NCI-H187 (cell line): ENCODE results near the gene ABCC5.
"Not testable (repeated sequence)": the region's sequence is repeated elsewhere in the genome, so short reads cannot be mapped to it uniquely, and the experiment has no call there.

Experiments
- DNase-seq, 2 experiments: peaks; one replicate each; lab custom pipeline; 2025; lab: John Stamatoyannopoulos, UW

ABCC5 gene

DNA sequence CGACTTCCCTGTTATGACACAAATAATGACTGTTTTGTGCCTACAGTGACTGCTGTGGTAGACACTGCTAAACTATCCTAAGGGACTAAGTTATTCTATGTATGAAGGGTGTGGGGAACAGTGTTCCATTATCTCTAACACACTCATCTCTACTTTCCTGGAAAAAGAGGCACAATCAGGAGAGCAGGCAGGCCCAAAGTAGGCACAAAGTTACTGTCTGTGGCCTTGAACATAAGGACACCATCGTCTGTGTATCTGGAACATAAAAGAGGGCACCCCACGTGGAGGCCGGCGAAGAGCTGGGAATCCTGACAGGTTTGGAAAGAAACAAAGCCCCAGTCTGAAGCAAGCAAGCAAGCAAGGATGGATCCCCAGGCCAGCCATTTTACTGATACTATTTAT lies 1.5 kb downstream of the ABCC5 start:
- no peak for DNase-seq

DNA sequence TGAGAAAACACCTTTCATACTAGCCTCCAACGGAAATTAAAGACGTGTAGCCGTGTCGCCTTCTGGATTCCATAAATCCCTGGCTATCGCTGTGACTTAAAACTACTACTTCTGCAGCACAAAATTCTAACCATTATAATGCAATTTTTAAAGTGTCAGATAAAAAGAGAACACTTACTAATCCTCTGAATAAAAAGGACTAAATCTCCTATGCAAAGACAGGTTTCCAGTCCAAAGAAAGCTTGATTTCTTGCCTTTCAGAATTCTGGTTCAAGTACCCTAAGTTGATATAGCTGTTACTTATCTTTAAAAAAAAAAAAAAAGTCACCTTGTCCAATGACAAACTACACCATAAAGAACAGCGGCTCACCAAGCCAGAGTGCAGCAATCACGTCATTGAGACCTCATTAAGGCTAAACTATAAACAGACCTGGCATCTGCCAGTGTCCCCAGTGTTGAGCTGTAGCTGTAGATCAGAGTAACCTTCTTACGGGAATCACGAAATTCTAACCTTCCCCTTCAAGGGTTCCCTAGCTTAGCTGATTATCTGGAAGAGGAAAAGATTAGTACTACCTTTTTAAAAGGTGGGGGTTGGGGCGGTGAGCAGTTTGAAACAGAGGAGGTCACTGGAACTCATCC lies 2.2 kb downstream of the ABCC5 start:
- DNase-seq: no peak

DNA sequence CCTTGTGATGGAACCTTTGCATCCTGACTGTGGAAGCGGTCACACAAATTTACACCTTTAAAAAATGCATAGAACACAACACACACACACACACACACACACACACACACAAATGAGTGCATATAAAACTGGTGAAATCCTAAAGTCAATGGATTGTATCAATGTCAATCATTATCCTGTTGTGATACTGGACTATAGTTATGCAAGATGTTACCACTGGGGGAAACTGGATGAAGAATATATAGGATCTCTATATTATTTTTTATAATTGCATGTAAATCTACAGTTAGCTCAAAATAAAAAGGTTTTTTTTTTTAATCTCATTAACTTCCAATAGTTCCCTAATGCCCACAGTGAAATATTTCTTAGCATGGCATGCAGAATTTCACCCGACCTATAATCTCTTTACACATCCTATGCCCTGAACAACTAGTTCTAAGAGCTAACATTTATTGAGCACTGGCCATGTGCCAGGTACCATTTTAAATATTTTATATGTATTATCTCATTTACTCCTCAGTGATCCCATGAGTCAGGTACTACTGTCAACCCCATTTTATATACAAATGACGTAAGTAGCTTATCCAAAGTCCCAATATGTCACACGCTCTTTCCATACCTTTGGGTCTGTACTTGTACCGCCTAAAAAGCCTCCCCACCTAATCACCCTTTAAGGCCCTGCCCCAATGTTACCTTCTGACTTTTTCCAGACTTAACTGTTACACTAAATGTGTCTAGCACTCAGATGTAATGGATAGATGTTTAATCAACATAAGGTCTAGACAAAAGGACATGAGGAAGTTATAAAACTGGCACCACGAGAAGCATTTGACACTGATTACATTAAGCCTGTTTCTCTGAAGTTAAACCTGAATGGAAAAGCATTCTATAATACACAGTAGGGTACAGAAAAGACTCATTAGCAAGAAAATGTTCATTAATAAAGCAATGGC lies 5.5 kb downstream of the ABCC5 start:
- no peak for DNase-seq

- no peak for DNase-seq
These were observed 6.3 kb downstream of the ABCC5 start for GRCh38 chr3:184011230-184011876.

- no peak for DNase-seq
These were observed 9.5 kb downstream of the ABCC5 start for GRCh38 chr3:184008161-184008560.

GRCh38 chr3:184007143-184007813 lies 10.4 kb downstream of the ABCC5 start:
- not testable (repeated sequence) for DNase-seq

DNA sequence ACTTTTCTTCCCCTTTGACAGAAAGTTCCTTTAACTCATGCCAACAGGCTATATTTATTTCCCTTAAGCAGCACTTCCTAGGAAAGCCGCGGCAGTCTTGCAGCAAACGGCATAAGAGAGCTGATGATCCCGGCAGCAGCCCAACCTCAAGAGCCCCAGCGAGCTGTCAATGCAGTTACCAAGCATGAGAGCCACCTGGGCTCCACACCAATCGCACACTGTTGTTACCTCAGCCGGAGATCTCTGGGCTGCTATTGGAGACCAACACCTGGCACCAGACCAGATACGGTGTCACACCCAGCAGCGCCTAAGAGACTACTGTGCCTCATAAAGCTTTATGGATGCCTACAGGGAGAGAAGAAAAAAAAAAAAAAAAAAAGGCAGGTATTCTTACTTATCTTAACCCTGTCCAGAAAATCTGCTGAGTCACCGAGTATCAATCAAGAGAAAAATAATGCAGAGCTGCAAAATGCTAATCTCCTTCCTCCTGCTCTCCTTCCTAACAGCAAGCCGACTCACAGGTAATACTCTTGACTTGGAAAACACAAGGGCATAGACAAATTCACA lies 11.7 kb downstream of the ABCC5 start:
- peak; percentile 79 to 89 for DNase-seq

GRCh38 chr3:184004476-184004875 lies 13.2 kb downstream of the ABCC5 start:
- DNase-seq: no peak

- DNase-seq: no peak
These were observed 14.3 kb downstream of the ABCC5 start for GRCh38 chr3:184003187-184003967.

- DNase-seq: no peak
These were observed 15.2 kb downstream of the ABCC5 start for GRCh38 chr3:184002469-184002868.

GRCh38 chr3:184001761-184002160 lies 15.9 kb downstream of the ABCC5 start:
- no peak for DNase-seq

DNA sequence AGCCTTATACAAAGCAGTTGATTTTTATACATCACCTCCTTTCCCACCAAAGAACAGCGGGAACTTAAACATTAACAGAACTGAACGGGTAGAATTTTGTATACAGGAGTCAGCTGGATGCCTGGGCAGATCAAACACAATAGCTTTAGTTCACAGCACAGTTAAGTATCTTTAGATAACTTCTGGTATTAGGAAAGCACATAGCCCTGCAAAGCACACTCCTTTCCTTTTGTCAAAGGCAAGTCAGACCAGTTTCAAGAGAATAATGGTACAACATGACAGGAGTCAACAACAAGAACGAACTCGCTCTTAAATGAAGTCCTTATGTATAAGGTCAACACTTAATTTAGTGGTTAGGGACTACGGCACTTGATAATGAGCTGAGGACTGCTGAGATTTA lies 26.3 kb downstream of the ABCC5 start:
- no peak for DNase-seq

- no peak for DNase-seq
These were observed 29.4 kb downstream of the ABCC5 start for GRCh38 chr3:183988216-183988790.

GRCh38 chr3:183987000-183987600 lies 30.6 kb downstream of the ABCC5 start:
- no peak for DNase-seq

DNA sequence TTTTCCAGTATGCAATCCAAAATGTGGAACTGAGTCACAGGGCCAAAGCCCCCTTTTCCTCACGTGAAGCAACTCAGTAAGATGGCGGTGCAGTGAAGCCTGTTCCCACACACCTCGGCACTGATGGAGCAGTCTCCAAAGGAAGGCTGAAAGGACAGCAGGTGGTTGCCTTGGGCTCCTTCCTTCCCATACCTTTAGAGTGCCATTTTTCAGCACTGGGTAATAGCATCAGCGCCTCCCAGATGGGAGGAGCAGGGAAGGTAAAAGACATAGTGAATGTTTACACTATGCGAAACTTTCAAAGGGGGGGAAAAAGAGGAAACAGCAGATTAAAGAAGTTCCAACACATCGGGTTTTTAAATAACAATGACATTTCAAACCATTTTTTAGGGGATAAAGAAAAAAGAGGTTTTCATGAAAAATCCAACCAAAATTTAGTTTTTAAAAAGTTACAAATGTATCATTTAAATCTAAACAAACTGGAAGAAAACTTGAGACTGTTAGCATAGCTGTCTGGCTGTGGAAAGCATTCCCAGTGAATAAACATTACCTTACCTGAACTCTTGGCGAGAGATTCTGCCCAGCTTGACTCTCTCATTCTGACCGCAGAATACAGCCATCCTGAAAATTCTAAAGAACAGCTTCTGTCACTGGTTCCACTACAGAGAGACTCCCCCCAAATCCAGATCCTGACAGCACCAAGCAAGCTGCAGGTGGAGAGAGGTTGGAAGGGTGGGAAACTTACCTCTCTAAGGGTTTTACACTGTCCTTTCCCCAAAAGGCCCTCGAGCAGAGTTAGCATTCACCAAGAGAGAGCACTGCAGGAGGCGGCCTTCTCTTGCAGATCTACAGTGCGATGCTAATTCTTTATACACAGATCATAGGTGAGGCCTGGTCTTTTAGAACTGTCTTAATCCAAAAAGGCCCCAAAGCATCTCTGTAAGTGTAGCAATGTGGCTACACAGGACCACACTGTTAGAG lies 32.6 kb downstream of the ABCC5 start:
- no peak for DNase-seq

GRCh38 chr3:183984127-183984740 lies 33.5 kb downstream of the ABCC5 start:
- no peak for DNase-seq

DNA sequence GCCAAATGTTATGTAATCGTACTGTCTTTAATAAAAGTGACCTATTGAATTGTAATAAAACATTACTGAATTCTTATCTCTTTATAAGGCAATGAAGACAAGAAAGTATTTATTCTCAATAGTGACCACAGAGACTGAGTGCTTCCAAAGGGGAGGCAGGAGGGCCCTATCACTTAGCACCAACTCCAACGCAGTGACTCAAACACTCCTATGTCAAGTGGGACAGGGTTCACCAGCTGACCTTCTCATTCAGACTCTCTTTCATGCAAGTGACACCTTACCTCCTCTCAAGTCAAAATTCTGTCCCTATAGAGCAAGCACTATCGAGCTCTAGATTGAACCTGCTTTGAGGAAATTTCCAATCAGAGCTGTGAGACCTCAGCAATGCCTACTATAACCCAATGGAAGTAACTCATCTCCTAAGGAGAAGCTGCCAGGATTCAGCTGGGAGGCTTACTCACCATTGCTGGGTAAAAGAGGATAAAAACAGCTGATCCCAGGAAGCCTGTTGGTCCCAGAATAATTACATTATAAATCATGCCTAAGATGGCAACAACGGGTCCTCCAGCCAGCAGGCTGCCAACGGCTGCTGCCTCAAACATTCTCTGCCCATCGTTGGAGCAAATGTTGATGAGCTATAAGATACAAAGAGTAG lies 35.6 kb downstream of the ABCC5 start:
- DNase-seq: peak; percentile 14 to 35

DNA sequence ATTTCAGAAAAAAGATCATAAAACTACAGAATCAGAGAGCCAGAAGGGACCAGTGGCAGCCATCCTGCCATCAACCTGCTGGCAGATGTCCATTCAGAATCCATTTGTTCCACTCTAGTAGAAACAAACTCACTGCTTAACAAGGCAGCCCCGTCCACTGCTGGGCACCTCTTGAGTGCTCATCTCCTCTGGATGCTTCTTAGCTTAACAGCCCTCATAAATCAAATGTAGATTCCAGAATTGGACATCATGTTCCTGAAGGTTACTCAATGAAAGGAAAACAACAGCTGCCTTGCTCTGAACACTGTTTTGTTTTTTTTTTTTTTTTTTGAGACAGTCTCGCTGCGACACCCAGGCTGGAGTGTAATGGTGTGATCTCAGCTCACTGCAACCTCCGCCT lies 37.3 kb downstream of the ABCC5 start:
- DNase-seq: peak; percentile 62 to 80
